Omental fat pad (tissue), 4 donors: Measurements from ENCODE around the gene GDPD4. TPM values are rescaled to one million over a fixed set of nuclear protein-coding genes. Genes with fewer than 3 reads are reported as not detected.

Experiments
- ATAC-seq: fragments of 150-250 bp; one replicate; pipeline ENCODE4 v1.9.1; 2016; ENCODE audit warnings: mild to moderate bottlenecking, moderate library complexity; ENCODE audit not compliant: low FRiP score
- DNase-seq: peaks from one replicate; pipeline ENCODE4 v3.0.0-alpha.2; 2019; ENCODE audit warnings: low spot score
- total RNA-seq, 4 donors: library from RNA; depleted of rRNA; stranded (reverse); fragments of >200 nt; gene quantifications; one replicate each; pipeline ENCODE4 v1.1.0, GENCODE V29; 2016
- TF ChIP-seq, protein P1 (sequence below), 3 donors: fragments of 450-650 bp; IDR thresholded peaks; one replicate each; pipeline ENCODE4 v1.5.1; 2016 to 2017; ENCODE audit warnings: antibody characterized with exemption in 3 of 3, mild to moderate bottlenecking in 3 of 3, moderate library complexity in 2 of 3

Gene GDPD4
- total RNA-seq, 4 donors from 2014 or later = not detected

- DNase-seq (peak; percentile 79), ATAC-seq (no peak)
- TF ChIP-seq, protein P1, sequence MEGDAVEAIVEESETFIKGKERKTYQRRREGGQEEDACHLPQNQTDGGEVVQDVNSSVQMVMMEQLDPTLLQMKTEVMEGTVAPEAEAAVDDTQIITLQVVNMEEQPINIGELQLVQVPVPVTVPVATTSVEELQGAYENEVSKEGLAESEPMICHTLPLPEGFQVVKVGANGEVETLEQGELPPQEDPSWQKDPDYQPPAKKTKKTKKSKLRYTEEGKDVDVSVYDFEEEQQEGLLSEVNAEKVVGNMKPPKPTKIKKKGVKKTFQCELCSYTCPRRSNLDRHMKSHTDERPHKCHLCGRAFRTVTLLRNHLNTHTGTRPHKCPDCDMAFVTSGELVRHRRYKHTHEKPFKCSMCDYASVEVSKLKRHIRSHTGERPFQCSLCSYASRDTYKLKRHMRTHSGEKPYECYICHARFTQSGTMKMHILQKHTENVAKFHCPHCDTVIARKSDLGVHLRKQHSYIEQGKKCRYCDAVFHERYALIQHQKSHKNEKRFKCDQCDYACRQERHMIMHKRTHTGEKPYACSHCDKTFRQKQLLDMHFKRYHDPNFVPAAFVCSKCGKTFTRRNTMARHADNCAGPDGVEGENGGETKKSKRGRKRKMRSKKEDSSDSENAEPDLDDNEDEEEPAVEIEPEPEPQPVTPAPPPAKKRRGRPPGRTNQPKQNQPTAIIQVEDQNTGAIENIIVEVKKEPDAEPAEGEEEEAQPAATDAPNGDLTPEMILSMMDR (IDR thresholded peaks at IDR 0.05) = peak in 1 of 3 donors; percentile 83
These were observed 113.5 kb downstream of the GDPD4 start for GRCh38 chr11:77187776-77188632.

DNA sequence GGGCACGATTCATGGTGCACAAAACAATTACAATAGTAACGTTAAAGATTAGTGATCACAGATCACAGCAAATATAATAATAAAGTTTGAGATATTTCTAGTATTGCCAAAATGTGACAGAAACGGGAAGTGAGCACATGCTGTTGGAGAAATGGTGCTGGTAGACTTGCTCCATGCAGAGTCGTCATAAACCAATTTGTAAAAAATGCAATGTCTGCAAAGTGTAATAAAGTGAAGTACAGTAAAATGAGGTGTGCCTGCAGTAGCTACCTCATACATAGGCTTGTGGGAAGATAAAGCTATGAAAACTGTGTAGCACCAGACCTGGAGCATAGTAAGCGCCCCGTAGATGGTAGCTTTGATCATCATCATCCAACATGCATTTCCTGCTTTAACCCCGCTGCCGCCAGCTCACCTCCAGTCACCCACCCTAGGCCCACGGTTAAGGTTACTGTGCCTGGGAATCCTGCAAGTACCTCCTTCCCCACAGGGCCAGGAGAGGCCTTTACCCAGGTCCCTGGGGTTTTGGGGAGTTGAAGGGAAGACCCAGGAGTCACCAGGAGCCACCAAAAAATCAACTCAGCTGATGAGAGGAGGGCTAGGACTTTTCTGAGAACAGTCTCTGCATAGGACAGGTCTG is 114.3 kb downstream of the GDPD4 start:
- TF ChIP-seq, protein P1 (IDR thresholded peaks at IDR 0.05) = no peak
- no peak for DNase-seq
- no peak for ATAC-seq

DNA sequence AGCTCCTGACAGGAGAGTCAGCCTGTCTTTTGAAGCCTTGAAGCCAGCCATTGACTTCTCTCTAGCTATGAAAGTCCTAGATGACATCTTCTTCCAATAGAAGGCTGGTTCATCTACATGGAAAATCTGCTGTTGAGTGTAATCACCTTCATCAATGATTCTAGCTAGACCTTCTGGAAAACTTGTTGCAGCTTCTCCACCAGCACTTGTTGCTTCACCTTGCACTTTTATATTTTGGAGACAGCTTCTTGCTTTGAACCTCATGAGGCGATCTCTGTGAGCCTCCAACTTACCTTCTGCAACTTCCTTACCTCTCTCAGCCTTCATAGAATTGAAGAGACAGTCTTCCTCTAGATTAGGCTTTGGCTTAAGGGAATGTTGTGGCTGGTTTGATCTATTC is 115.2 kb downstream of the GDPD4 start:
- TF ChIP-seq, protein P1 (IDR thresholded peaks at IDR 0.05) = no peak
- ATAC-seq = no peak
- DNase-seq = no peak

DNA sequence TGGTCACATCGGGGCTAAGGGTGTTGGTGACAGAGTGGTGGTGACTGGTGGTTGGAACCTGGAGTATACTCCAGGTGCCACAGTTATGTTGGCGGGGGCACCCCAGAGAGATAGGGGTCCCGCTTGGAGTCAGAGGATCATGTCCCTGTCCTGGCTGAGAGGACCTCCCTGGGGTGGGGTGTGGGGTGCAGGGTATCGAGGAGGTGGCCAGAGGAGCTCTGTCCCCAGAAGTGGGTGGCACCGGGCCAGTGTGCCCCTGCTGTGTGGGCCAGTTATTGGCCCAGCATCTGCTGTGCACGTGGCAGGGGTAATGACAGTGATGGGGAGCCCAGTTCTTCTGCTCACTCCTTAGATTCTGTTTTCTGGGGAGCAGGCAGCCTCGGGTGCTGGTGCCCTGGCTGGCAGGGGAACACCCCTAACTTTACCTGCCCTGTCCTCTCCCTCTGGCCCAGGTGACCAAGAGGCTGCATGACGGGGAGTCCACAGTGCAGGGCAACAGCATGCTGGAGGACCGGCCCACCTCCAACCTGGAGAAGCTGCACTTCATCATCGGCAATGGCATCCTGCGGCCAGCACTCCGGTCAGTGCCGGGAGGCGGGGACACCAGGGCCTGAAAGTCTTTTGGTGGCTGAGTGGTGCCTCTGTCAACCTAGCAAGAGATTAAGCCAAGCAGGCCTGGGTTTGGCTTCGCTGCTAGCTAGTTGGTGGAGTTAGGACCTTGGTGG is 117.2 kb downstream of the GDPD4 start:
- TF ChIP-seq, protein P1 (IDR thresholded peaks at IDR 0.05) = no peak
- DNase-seq (no peak), ATAC-seq (no peak)

DNA sequence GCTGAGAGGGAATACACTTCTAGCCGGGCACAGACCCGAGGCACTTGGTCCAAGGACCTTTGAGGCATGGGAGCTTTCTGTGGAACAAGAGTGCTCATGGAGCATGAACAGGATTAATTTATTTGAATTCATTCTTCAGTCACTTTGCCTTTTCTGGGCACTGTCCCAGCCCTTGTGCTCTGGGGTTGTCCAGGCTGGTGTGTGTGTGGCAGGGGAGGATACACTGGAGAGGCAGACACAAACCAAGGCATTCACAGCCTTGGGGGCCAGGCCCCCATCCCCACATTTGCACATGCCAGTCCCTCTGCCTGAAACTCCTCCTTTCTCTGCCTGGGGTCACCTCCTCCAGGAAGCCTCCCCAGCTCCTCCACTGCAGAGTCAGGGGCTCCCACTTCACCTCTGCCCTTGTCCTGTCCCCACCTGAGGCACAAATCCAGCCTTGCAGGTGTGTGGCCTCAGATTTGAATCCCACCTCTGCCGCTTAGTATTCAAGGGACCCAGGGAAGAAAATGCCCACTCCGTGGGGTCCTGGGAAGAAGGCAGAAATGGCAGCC is 118.0 kb downstream of the GDPD4 start:
- TF ChIP-seq, protein P1 (IDR thresholded peaks at IDR 0.05) = no peak
- ATAC-seq = no peak
- DNase-seq = no peak

- TF ChIP-seq, protein P1 (IDR thresholded peaks at IDR 0.05) = no peak
- ATAC-seq (no peak), DNase-seq (no peak)
These were observed 118.7 kb downstream of the GDPD4 start for GRCh38 chr11:77182542-77183430.
